Immature natural killer cell (primary cell): ENCODE data around the gene ZCWPW1. TPM values are rescaled to one million over a fixed set of nuclear protein-coding genes. Genes with fewer than 3 reads are reported as not detected.
"Not testable (repeated sequence)": the region's sequence is repeated elsewhere in the genome, so short reads cannot be mapped to it uniquely, and the experiment has no call there.

Experiments used
- DNase-seq, 3 donors: peaks; one replicate each; pipeline ENCODE4 v3.0.0; 2022; ENCODE audit warnings: mixed read lengths in 1 of 3
- H3K27ac Mint-ChIP-seq, 6 donors: one replicate each; pipeline ENCODE4 v1.8.0; 2020; ENCODE audit warnings: mixed read lengths in 6 of 6, mild to moderate bottlenecking in 5 of 6, inconsistent platforms in 4 of 6, moderate library complexity in 3 of 6
- H3K27me3 Mint-ChIP-seq, 3 donors: one replicate each; pipeline ENCODE4 v1.8.0; 2020 to 2021; ENCODE audit warnings: low read depth in 3 of 3, mild to moderate bottlenecking in 3 of 3, mixed read lengths in 3 of 3, moderate library complexity in 3 of 3, inconsistent platforms in 1 of 3
- H3K36me3 Mint-ChIP-seq, 3 donors: one replicate each; pipeline ENCODE4 v1.8.0; 2020; ENCODE audit warnings: mixed read lengths in 3 of 3, inconsistent platforms in 2 of 3, mild to moderate bottlenecking in 2 of 3
- H3K4me1 Mint-ChIP-seq, 2 donors: one replicate each; pipeline ENCODE4 v1.8.0; 2020; ENCODE audit warnings: inconsistent platforms in 2 of 2, mild to moderate bottlenecking in 2 of 2, mixed read lengths in 2 of 2, moderate library complexity in 1 of 2
- H3K4me3 Mint-ChIP-seq, 5 donors: one replicate each; pipeline ENCODE4 v1.8.0; 2020; ENCODE audit warnings: mild to moderate bottlenecking in 5 of 5, mixed read lengths in 5 of 5, inconsistent platforms in 3 of 5, moderate library complexity in 3 of 5
- H3K9me3 Mint-ChIP-seq, 6 donors: one replicate each; pipeline ENCODE4 v1.8.0; 2020; ENCODE audit warnings: mild to moderate bottlenecking in 6 of 6, mixed read lengths in 6 of 6, inconsistent platforms in 4 of 6, moderate library complexity in 3 of 6
- polyA plus RNA-seq, 3 donors: library from polyadenylated mRNA; unstranded; fragments of 300-500 nt; fragmentation: Illumina TruSeq; gene quantifications; one replicate each; pipeline ENCODE4 v1.2.3, GENCODE V29; 2021

ZCWPW1 gene
- polyA plus RNA-seq, 3 donors from 2014 or later, result 4.1 to 5.9 (median 5.7) TPM

- Mint-ChIP-seq H3K36me3 (peaks cover 0 to 7% (median 0%) of the 10 kb centered on the region in 3 donors), H3K9me3 (no peaks in the 10 kb centered on the region), H3K27ac (peak overlapping the region in 1 of 6 donors; percentile 25), H3K4me1 (peaks cover 0 to 7% of the 10 kb centered on the region in 2 donors), H3K4me3 (no peak overlapping the region), H3K27me3 (peaks cover 0 to 4% (median 0%) of the 10 kb centered on the region in 3 donors)
- no peak for DNase-seq
Measured at GRCh38 chr7:100466653-100467605, 38.4 kb upstream of the ZCWPW1 start.

DNA sequence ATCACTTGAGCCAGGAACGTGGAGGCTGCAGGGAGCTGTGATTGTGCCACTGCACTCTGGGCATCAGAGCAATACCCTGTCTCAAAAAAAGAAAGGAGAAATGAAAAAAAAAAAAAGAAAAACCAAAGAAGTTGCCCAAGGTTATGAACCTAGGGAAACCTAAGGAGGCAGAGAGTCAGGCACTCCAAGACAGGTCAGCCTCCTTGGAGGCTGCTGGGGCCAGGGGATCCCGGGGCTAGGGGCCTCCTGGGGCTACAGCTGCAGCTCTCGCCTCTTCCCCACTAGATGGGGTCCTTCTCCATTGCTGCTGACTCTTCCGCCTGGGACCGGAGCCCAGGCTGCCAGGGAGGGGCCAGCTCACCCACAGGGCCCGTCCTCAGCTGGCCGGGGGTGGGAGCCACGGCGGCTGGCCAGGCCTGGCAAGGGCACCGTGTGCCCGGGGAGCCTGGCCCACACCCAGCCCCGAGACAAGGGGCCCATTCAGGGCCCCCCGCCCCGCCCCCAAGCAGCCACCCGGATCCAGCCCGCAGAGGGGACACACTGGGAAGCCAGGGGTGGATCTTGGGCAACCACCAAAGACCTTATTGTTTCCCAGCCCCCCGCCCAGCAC, 37.3 kb upstream of the ZCWPW1 start:
- Mint-ChIP-seq H3K36me3 (peaks cover 0 to 9% (median 0%) of the 10 kb centered on the region in 3 donors), H3K4me1 (peaks cover 0 to 7% of the 10 kb centered on the region in 2 donors), H3K27me3 (peaks cover 0 to 4% (median 0%) of the 10 kb centered on the region in 3 donors), H3K9me3 (no peaks in the 10 kb centered on the region), H3K4me3 (no peak overlapping the region), H3K27ac (peak overlapping the region in 1 of 6 donors; percentile 72)
- no peak for DNase-seq

DNA sequence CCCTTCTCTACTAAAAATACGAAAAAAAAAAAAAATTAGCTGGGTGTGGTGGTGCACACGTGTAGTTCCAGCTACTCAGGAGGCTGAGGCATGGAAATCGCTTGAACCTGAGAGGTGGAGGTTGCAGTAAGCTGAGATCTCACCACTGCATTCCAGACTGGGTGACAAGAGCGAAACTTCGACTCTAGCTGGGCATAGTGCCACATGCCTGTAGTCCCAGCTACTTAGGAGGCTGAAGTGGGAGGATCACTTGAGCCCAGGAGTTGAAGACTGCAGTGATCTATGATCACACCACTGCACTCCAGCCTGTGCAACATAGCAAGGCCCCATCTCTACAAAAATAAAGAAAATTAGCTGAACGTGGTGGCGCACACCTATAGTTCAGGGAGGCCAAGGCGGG, 36.8 kb upstream of the ZCWPW1 start:
- Mint-ChIP-seq H3K27me3 (peaks cover 0 to 4% (median 0%) of the 10 kb centered on the region in 3 donors), H3K36me3 (peaks cover 0 to 9% (median 0%) of the 10 kb centered on the region in 3 donors), H3K27ac (peak overlapping the region in 2 of 6 donors; percentile 72 to 84), H3K9me3 (no peaks in the 10 kb centered on the region), H3K4me3 (no peak overlapping the region), H3K4me1 (peaks cover 0 to 5% of the 10 kb centered on the region in 2 donors)
- DNase-seq, result no peak

DNA sequence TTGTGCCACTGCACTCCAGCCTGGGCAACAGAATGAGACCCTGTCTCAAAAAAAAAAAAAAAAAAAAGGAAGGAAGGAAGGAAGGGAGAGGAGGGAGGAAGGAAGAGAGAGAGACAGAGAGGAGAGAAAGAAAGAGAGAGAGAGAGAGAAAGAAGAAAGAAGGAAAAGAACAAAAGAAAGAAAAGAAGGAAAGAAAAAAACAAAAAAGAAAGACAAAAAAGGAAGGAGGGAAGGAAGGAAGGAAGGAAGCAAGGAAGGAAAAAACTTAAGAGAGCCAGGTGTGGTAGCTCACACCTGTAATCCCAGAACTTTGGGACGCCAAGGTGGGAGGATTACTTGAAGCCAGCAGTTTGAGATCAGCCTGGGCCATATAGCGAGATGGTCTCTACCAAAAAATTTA, 36.3 kb upstream of the ZCWPW1 start:
- H3K27ac Mint-ChIP-seq, result peak overlapping the region in 1 of 6 donors; percentile 7
- peaks cover 0 to 5% of the 10 kb centered on the region in 2 donors for H3K4me1 Mint-ChIP-seq
- peaks cover 0 to 4% (median 0%) of the 10 kb centered on the region in 3 donors for H3K27me3 Mint-ChIP-seq
- H3K36me3 Mint-ChIP-seq, result peaks cover 0 to 9% (median 0%) of the 10 kb centered on the region in 3 donors
- DNase-seq, result no peak
- no peak overlapping the region for H3K4me3 Mint-ChIP-seq
- no peaks in the 10 kb centered on the region for H3K9me3 Mint-ChIP-seq

DNA sequence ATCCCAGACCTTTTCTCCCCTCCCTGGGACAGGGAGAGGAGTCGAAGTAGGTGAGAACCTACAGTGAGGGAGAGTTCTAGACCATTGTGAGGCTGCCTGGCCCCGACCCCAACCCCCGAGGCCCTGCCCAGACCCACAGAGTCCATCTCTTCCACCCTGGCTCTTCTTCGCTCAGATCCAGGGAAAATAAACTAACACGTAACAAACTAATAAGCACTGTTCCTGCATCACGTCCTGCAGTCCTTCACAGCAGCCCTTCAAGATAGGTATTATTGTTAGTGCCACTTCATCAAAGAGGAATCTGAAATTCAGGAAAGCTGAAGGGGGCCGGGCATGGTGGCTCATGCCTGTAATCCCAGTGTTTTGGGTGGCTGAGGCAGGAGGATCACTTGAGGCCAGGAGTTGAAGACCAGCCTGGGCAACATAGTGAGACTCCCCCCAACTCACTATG, 35.7 kb upstream of the ZCWPW1 start, which contains the start of gene SPACDR:
SPACDR (minus strand) TSS at position 51 of the 451 bp plus-strand sequence. CDS start 235 bp downstream, outside the sequence.
- H3K27ac Mint-ChIP-seq, result peak within 1 kb of the TSS in 2 of 6 donors; percentile 7 to 18
- peaks cover 0 to 4% of the 10 kb centered on the region in 2 donors for H3K4me1 Mint-ChIP-seq
- no peak for DNase-seq
- H3K9me3 Mint-ChIP-seq, result no peaks in the 10 kb centered on the region
- H3K36me3 Mint-ChIP-seq, result peaks cover 0 to 9% (median 0%) of the 10 kb centered on the region in 3 donors
- no peak within 1 kb of the TSS for H3K4me3 Mint-ChIP-seq
- H3K27me3 Mint-ChIP-seq, result peaks cover 0 to 4% (median 0%) of the 10 kb centered on the region in 3 donors

- Mint-ChIP-seq H3K4me3 (no peak overlapping the region), H3K27me3 (peaks cover 0 to 4% (median 0%) of the 10 kb centered on the region in 3 donors), H3K27ac (peak overlapping the region in 1 of 6 donors; percentile 17), H3K4me1 (peaks cover 0 to 3% of the 10 kb centered on the region in 2 donors), H3K9me3 (no peaks in the 10 kb centered on the region), H3K36me3 (peaks cover 4 to 7% (median 4%) of the 10 kb centered on the region in 3 donors)
- no peak for DNase-seq
Measured at GRCh38 chr7:100457033-100457432, 28.5 kb upstream of the ZCWPW1 start.

DNA sequence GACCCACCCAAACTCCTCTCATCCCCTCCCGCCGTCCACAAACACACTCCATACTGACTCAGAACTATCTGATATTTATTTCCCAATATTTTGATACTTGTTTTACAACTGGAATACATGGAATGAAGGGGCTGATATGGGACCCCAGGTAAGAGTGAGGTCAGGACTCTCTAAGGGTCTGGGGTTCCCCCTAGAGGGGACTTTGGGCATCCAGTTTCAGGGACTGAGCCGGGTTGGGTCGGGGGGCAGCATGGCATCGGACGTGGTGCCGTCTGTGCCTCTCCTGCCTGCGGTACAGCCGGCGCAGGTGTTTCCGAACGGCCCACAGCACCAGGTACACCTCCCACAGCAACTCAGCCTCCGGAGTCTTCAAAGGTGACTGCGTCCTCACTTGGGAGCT, 28.1 kb upstream of the ZCWPW1 start:
- peaks cover 4 to 5% (median 4%) of the 10 kb centered on the region in 3 donors for H3K36me3 Mint-ChIP-seq
- peaks cover 0 to 4% (median 0%) of the 10 kb centered on the region in 3 donors for H3K27me3 Mint-ChIP-seq
- peak overlapping the region in 1 of 6 donors; percentile 17 for H3K27ac Mint-ChIP-seq
- no peak overlapping the region for H3K4me3 Mint-ChIP-seq
- no peaks in the 10 kb centered on the region for H3K9me3 Mint-ChIP-seq
- DNase-seq, result no peak
- peaks cover 0 to 3% of the 10 kb centered on the region in 2 donors for H3K4me1 Mint-ChIP-seq

DNA sequence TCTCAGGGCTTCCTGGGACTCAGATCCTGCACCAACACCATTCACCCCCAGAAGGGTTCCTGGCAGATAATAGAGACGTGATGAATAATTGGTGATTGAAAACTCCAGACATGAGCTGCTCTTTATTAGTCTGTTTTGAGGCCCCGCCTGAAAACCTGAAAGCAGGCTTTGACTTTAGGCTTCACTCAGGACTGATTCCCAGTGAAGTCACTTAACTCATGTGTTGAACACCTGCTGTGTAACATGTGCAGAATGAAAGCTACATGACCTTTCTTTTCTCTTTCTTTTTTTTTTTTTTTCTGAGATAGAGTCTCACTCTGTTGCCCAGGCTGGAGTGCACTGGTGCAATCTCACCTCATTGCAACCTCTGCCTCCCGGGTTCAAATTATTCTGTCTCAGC, 26.7 kb upstream of the ZCWPW1 start:
- Mint-ChIP-seq H3K27ac (peak overlapping the region in 1 of 6 donors; percentile 3), H3K4me1 (peaks cover 0 to 6% of the 10 kb centered on the region in 2 donors), H3K9me3 (no peaks in the 10 kb centered on the region), H3K4me3 (no peak overlapping the region), H3K27me3 (peaks cover 0 to 4% (median 0%) of the 10 kb centered on the region in 3 donors), H3K36me3 (peaks cover 4 to 5% (median 4%) of the 10 kb centered on the region in 3 donors)
- DNase-seq, result no peak

GRCh38 chr7:100453854-100454253, 25.4 kb upstream of the ZCWPW1 start:
- not testable (repeated sequence) for H3K9me3 Mint-ChIP-seq, H3K36me3 Mint-ChIP-seq, H3K4me3 Mint-ChIP-seq, DNase-seq, H3K27ac Mint-ChIP-seq, H3K27me3 Mint-ChIP-seq
- peaks cover 0 to 10% of the 10 kb centered on the region in 2 donors for H3K4me1 Mint-ChIP-seq

DNA sequence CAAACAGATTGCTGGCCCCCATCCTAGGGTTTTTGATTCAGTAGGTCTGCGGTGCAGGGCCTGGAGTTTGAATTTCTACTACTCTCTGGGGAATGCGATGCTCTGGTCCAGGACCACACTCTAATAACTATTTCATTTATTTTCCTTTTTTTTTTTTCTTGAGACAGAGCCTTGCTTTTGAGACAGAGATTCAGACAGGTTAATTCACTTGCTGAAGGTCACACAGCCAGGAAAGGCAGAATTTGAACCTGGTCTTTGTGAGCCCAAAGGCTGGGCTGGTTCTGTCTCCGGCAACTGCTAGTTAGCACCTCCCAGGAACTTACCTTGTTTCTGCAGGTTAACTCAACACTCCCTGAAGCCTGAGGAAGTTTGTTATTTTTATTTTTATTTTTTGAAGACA, 24.0 kb upstream of the ZCWPW1 start:
- Mint-ChIP-seq H3K27me3 (peaks cover 0 to 2% (median 0%) of the 10 kb centered on the region in 3 donors), H3K36me3 (no peaks in the 10 kb centered on the region), H3K27ac (peak overlapping the region in 1 of 6 donors; percentile 14), H3K4me3 (peak overlapping the region in 1 of 5 donors; percentile 46), H3K9me3 (no peaks in the 10 kb centered on the region), H3K4me1 (peaks cover 0 to 10% of the 10 kb centered on the region in 2 donors)
- DNase-seq, result no peak

- Mint-ChIP-seq H3K27ac (peak overlapping the region in 3 of 6 donors; percentile 7 to 45 (median 44)), H3K9me3 (no peaks in the 10 kb centered on the region), H3K4me3 (peak overlapping the region in 1 of 5 donors; percentile 40), H3K36me3 (no peaks in the 10 kb centered on the region), H3K4me1 (peaks cover 0 to 7% of the 10 kb centered on the region in 2 donors), H3K27me3 (no peaks in the 10 kb centered on the region)
- no peak for DNase-seq
Measured at GRCh38 chr7:100449190-100449795, 20.8 kb upstream of the ZCWPW1 start.

DNA sequence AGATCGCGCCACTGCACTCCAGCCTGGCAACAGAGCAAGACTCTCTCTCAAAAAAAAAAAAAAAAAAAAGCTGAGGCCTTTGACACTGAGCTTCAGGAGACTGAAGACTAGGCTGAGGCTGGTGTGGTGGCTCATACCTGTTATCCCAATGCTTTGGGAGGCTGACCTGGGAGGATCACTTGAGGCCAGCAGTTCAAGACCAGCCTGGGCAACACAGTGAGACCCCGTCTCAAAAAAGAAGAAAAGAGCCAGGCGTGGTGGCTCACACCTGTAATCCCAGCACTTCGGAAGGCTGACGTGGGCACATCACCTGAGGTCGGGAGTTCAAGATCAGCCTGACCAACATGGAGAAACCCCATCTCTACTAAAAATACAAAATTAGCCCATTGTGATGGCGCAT, 18.9 kb upstream of the ZCWPW1 start:
- H3K9me3 Mint-ChIP-seq, DNase-seq, H3K27me3 Mint-ChIP-seq, H3K27ac Mint-ChIP-seq, H3K4me3 Mint-ChIP-seq, H3K36me3 Mint-ChIP-seq, H3K4me1 Mint-ChIP-seq: not testable (repeated sequence)

DNA sequence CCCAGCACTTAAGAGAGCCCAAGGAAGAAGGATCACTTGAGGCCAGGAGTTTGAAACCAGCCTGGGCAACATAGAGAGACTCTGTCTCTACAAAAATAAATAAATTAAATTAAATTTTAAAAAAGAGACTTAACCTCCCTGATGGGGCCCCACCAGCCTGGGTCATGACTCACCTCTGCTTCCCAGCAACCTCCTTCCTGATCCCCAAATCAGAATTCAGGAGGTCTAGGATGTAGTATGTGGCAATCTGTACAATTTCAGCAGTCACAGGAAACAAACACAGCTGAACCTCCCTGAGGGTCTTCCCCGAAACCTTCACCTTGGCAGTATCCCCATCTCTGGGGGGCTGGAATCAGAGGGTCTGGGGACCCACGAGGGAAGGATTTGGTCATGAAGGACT, 17.5 kb upstream of the ZCWPW1 start:
- H3K27ac Mint-ChIP-seq, result no peak overlapping the region
- H3K4me1 Mint-ChIP-seq, result peaks cover 0 to 7% of the 10 kb centered on the region in 2 donors
- no peak for DNase-seq
- H3K4me3 Mint-ChIP-seq, result no peak overlapping the region
- H3K27me3 Mint-ChIP-seq, result no peaks in the 10 kb centered on the region
- no peaks in the 10 kb centered on the region for H3K36me3 Mint-ChIP-seq
- H3K9me3 Mint-ChIP-seq, result no peaks in the 10 kb centered on the region
